SK-N-SH treated with all-trans-retinoic acid at 6 μM for 48 hours (cell line): ENCODE data around the gene PPME1.

Experiments used
- ARNTL ChIP-seq: fragments of 450-650 bp; formaldehyde crosslinking; IDR thresholded peaks from 2 replicates; pipeline ENCODE4 v1.5.0; 2020; ENCODE audit warnings: low read depth, mild to moderate bottlenecking, moderate library complexity, borderline replicate concordance
- CREB5 ChIP-seq: fragments of 250-450 bp; sonication (Bioruptor Pico); IDR thresholded peaks from 2 replicates; pipeline ENCODE4 v1.5.1; 2020; ENCODE audit warnings: low read depth, mild to moderate bottlenecking, moderate library complexity
- PATZ1 ChIP-seq: fragments of 250-450 bp; sonication (Bioruptor Pico); IDR thresholded peaks from 2 replicates; pipeline ENCODE4 v1.8.0; 2020; ENCODE audit warnings: mild to moderate bottlenecking, moderate library complexity, borderline replicate concordance
- TCF4 ChIP-seq: fragments of 250-450 bp; sonication (Bioruptor Pico); IDR thresholded peaks from 2 replicates; pipeline ENCODE4 v1.8.0; 2021; ENCODE audit warnings: mild to moderate bottlenecking, moderate library complexity, borderline replicate concordance
- ZFP3 ChIP-seq: fragments of 250-450 bp; sonication (Bioruptor Pico); IDR thresholded peaks from 2 replicates; pipeline ENCODE4 v1.5.0; 2020; ENCODE audit warnings: mild to moderate bottlenecking, moderate library complexity

- TF ChIP-seq TCF4 (CRISPR knock-in tag) (no peak), PATZ1 (no peak), ZFP3 (CRISPR knock-in tag) (no peak), ARNTL (CRISPR knock-in tag) (no peak), CREB5 (CRISPR knock-in tag) (no peak)
Measured at GRCh38 chr11:74297484-74297883, 126.4 kb downstream of the PPME1 start.
